Naive thymus-derived CD8-positive, alpha-beta T cell (primary cell): ENCODE data around the gene DERA. TPM values are rescaled to one million over a fixed set of nuclear protein-coding genes. Genes with fewer than 3 reads are reported as not detected.

Experiments
- ATAC-seq, 2 donors: fragments of 150-1000 bp; cut with Tn5 transposase in 1 of 2; sonication (Bioruptor Pico), chemical (Tn5 transposase) in 1 of 2; 1 replicate in 1 of 2; 2 replicates in 1 of 2; pipeline ENCODE4 v1.10.0; 2021; ENCODE audit warnings: mild to moderate bottlenecking in 2 of 2, moderate library complexity in 2 of 2
- POLR2A ChIA-PET: fragments of 350-600 bp; sonication (Branson Sonifier 250); formaldehyde crosslinking; loops from one replicate; lab custom pipeline; 2021; ENCODE audit warnings: antibody characterized with exemption; lab: Charles Lee
- DNase-seq, 10 donors: peaks; one replicate each; pipeline versions ENCODE4 v3.0.0 to v3.0.0-alpha.2; 2020 to 2022
- H3K27ac Mint-ChIP-seq, 10 donors: one replicate each; pipeline ENCODE4 v1.8.0; 2020 to 2022; ENCODE audit warnings: mild to moderate bottlenecking in 10 of 10, mixed read lengths in 10 of 10, moderate library complexity in 4 of 10, inconsistent platforms in 1 of 10
- H3K27me3 Mint-ChIP-seq, 5 donors: one replicate each; pipeline ENCODE4 v1.8.0; 2021 to 2022; ENCODE audit warnings: mixed read lengths in 5 of 5
- H3K36me3 Mint-ChIP-seq, 3 donors: one replicate each; pipeline ENCODE4 v1.8.0; 2020 to 2022; ENCODE audit warnings: mixed read lengths in 3 of 3, mild to moderate bottlenecking in 2 of 3, inconsistent platforms in 1 of 3
- H3K4me1 Mint-ChIP-seq, 4 donors: one replicate each; pipeline ENCODE4 v1.8.0; 2021 to 2022; ENCODE audit warnings: mixed read lengths in 4 of 4
- H3K4me3 Mint-ChIP-seq, 10 donors: one replicate each; pipeline ENCODE4 v1.8.0; 2020 to 2022; ENCODE audit warnings: mild to moderate bottlenecking in 10 of 10, mixed read lengths in 10 of 10, moderate library complexity in 6 of 10, inconsistent platforms in 1 of 10
- H3K9me3 Mint-ChIP-seq, 9 donors: one replicate each; pipeline ENCODE4 v1.8.0; 2020 to 2022; ENCODE audit warnings: mixed read lengths in 9 of 9, mild to moderate bottlenecking in 3 of 9, inconsistent platforms in 1 of 9, moderate library complexity in 1 of 9
- polyA plus RNA-seq, 3 donors: library from polyadenylated mRNA; unstranded; fragments of 300-500 nt; fragmentation: Illumina TruSeq; gene quantifications; one replicate each; pipeline ENCODE4 v1.2.3, GENCODE V29; 2021
- total RNA-seq, 8 experiments: library from RNA in 2 of 8; stranded (reverse) in 2 of 8; gene quantifications; one replicate each; pipeline ENCODE4 v1.2.3 and lab custom pipeline; 2021 to 2026

Gene DERA
- total and polyA plus RNA-seq, 5 experiments from 2014 or later, result 12.4 to 28.5 (median 22.8) TPM

GRCh38 chr12:15882118-15882971 lies 28.8 kb upstream of the DERA start, which contains the start of gene STRAP:
Gene STRAP, plus strand, starts transcription at chr12:15882387. Its CDS starts 321 bp downstream, at chr12:15882708.
- ATAC-seq (peak; percentile 93 to 96), DNase-seq (peak; percentile 87 to 98 (median 96))
- Mint-ChIP-seq H3K9me3 (peaks cover 0 to 5% (median 0%) of the 10 kb centered on the region in 9 donors), H3K27me3 (no peaks in the 10 kb centered on the region), H3K4me3 (peak within 1 kb of the TSS; percentile 95 to 100 (median 98)), H3K4me1 (peaks cover 32 to 58% (median 56%) of the 10 kb centered on the region in 4 donors), H3K27ac (peak within 1 kb of the TSS; percentile 95 to 100 (median 100)), H3K36me3 (peaks cover 0 to 36% (median 8%) of the 10 kb centered on the region in 3 donors)
- POLR2A ChIA-PET, result interaction anchor here (1.0 to 2.7 kb wide), 3 partner anchors 12 to 1113 kb away, joined by 3 to 10 read pairs (median 3); partner anchors contain the start of gene DERA

GRCh38 chr12:15883536-15883935 lies 27.6 kb upstream of the DERA start:
- DNase-seq, result no peak
- Mint-ChIP-seq H3K4me1 (peaks cover 36 to 70% (median 68%) of the 10 kb centered on the region in 4 donors), H3K36me3 (peaks cover 0 to 45% (median 6%) of the 10 kb centered on the region in 3 donors), H3K9me3 (no peaks in the 10 kb centered on the region), H3K27ac (peak overlapping the region; percentile 83 to 100 (median 100)), H3K4me3 (peak overlapping the region; percentile 95 to 100 (median 98)), H3K27me3 (no peaks in the 10 kb centered on the region)
- POLR2A ChIA-PET, result interaction anchor here (1.5 to 2.7 kb wide), 2 partner anchors 27 to 1114 kb away, joined by 3 to 10 read pairs; partner anchors contain the start of gene DERA
- ATAC-seq, result no peak

GRCh38 chr12:15886372-15887042 lies 24.6 kb upstream of the DERA start:
- H3K36me3 Mint-ChIP-seq, result peaks cover 5 to 67% (median 6%) of the 10 kb centered on the region in 3 donors
- peak overlapping the region in 3 of 10 donors; percentile 12 to 40 (median 36) for H3K4me3 Mint-ChIP-seq
- no peaks in the 10 kb centered on the region for H3K27me3 Mint-ChIP-seq

GRCh38 chr12:15887043-15887817 lies 23.9 kb upstream of the DERA start:
- no peaks in the 10 kb centered on the region for H3K9me3 Mint-ChIP-seq
- no peaks in the 10 kb centered on the region for H3K27me3 Mint-ChIP-seq
- H3K4me1 Mint-ChIP-seq, result peaks cover 31 to 66% (median 61%) of the 10 kb centered on the region in 4 donors
- H3K36me3 Mint-ChIP-seq, result peaks cover 5 to 73% (median 6%) of the 10 kb centered on the region in 3 donors
- POLR2A ChIA-PET, result no interaction called here
- peak overlapping the region in 3 of 10 donors; percentile 9 to 60 (median 49) for H3K27ac Mint-ChIP-seq
- H3K4me3 Mint-ChIP-seq, result peak overlapping the region in 2 of 10 donors; percentile 5 to 8
- no peak for ATAC-seq
- no peak for DNase-seq

More at GRCh38 chr12:15886372-15887042, 24.6 kb upstream of the DERA start:
- Mint-ChIP-seq H3K9me3 (no peaks in the 10 kb centered on the region), H3K27ac (peak overlapping the region in 2 of 10 donors; percentile 11 to 46), H3K4me1 (peaks cover 35 to 74% (median 67%) of the 10 kb centered on the region in 4 donors)
- DNase-seq (no peak), ATAC-seq (no peak)
- POLR2A ChIA-PET, result no interaction called here

GRCh38 chr12:15892645-15893259 lies 18.4 kb upstream of the DERA start:
- no peaks in the 10 kb centered on the region for H3K27me3 Mint-ChIP-seq
- ATAC-seq (no peak), DNase-seq (no peak)
- peaks cover 5 to 76% (median 7%) of the 10 kb centered on the region in 3 donors for H3K36me3 Mint-ChIP-seq
- H3K27ac Mint-ChIP-seq, result no peak overlapping the region
- POLR2A ChIA-PET, result no interaction called here
- no peaks in the 10 kb centered on the region for H3K9me3 Mint-ChIP-seq
- no peak overlapping the region for H3K4me3 Mint-ChIP-seq
- H3K4me1 Mint-ChIP-seq, result peaks cover 6 to 20% (median 13%) of the 10 kb centered on the region in 4 donors

- DNase-seq, result no peak
- Mint-ChIP-seq H3K27me3 (no peaks in the 10 kb centered on the region), H3K4me1 (peaks cover 2 to 15% (median 8%) of the 10 kb centered on the region in 4 donors), H3K4me3 (no peak overlapping the region), H3K27ac (no peak overlapping the region), H3K36me3 (peaks cover 5 to 76% (median 7%) of the 10 kb centered on the region in 3 donors), H3K9me3 (no peaks in the 10 kb centered on the region)
- POLR2A ChIA-PET, result no interaction called here
- no peak for ATAC-seq
Observed at GRCh38 chr12:15893260-15893659, 17.9 kb upstream of the DERA start.

GRCh38 chr12:15896867-15897266 lies 14.3 kb upstream of the DERA start:
- no peak for ATAC-seq
- Mint-ChIP-seq H3K27ac (peak overlapping the region in 3 of 10 donors; percentile 2 to 84 (median 12)), H3K36me3 (peaks cover 0 to 77% (median 18%) of the 10 kb centered on the region in 3 donors), H3K4me1 (peaks cover 0 to 7% (median 2%) of the 10 kb centered on the region in 4 donors), H3K4me3 (no peak overlapping the region), H3K9me3 (no peaks in the 10 kb centered on the region), H3K27me3 (no peaks in the 10 kb centered on the region)
- POLR2A ChIA-PET, result interaction anchor here (1.0 kb wide), 1 partner anchor 13 kb away, joined by 4 read pairs; no protein-coding TSS in a partner anchor
- no peak for DNase-seq

GRCh38 chr12:15897433-15897832 lies 13.7 kb upstream of the DERA start:
- POLR2A ChIA-PET, result interaction anchor here (1.0 kb wide), 1 partner anchor 13 kb away, joined by 4 read pairs; no protein-coding TSS in a partner anchor
- ATAC-seq, result no peak
- H3K36me3 Mint-ChIP-seq, result peaks cover 0 to 80% (median 18%) of the 10 kb centered on the region in 3 donors
- no peaks in the 10 kb centered on the region for H3K27me3 Mint-ChIP-seq
- H3K4me3 Mint-ChIP-seq, result no peak overlapping the region
- H3K27ac Mint-ChIP-seq, result no peak overlapping the region
- DNase-seq, result no peak
- no peaks in the 10 kb centered on the region for H3K9me3 Mint-ChIP-seq
- peaks cover 0 to 6% (median 2%) of the 10 kb centered on the region in 4 donors for H3K4me1 Mint-ChIP-seq

GRCh38 chr12:15899282-15899870 lies 11.8 kb upstream of the DERA start:
- Mint-ChIP-seq H3K4me3 (no peak overlapping the region), H3K27ac (peak overlapping the region in 8 of 10 donors; percentile 12 to 80 (median 57)), H3K36me3 (peaks cover 0 to 85% (median 15%) of the 10 kb centered on the region in 3 donors), H3K9me3 (no peaks in the 10 kb centered on the region), H3K27me3 (no peaks in the 10 kb centered on the region), H3K4me1 (peaks cover 0 to 6% (median 2%) of the 10 kb centered on the region in 4 donors)
- DNase-seq (peak in 3 of 10 donors; percentile 35 to 45 (median 35)), ATAC-seq (peak; percentile 50 to 57)
- POLR2A ChIA-PET, result no interaction called here

GRCh38 chr12:15904378-15904920 lies 6.7 kb upstream of the DERA start:
- POLR2A ChIA-PET, result no interaction called here
- no peak for DNase-seq
- Mint-ChIP-seq H3K27me3 (no peaks in the 10 kb centered on the region), H3K4me3 (no peak overlapping the region), H3K4me1 (peaks cover 0 to under 1% (median under 1%) of the 10 kb centered on the region in 4 donors), H3K36me3 (peaks cover 0 to 48% (median 11%) of the 10 kb centered on the region in 3 donors), H3K9me3 (no peaks in the 10 kb centered on the region), H3K27ac (peak overlapping the region in 5 of 10 donors; percentile 9 to 64 (median 12))
- no peak for ATAC-seq

GRCh38 chr12:15910468-15910863 lies 666 bp upstream of the DERA start:
- H3K36me3 Mint-ChIP-seq, result no peaks in the 10 kb centered on the region
- no peaks in the 10 kb centered on the region for H3K9me3 Mint-ChIP-seq
- H3K4me3 Mint-ChIP-seq, result peak overlapping the region; percentile 58 to 95 (median 88)
- H3K27me3 Mint-ChIP-seq, result no peaks in the 10 kb centered on the region
- ATAC-seq (no peak), DNase-seq (no peak)
- peak overlapping the region in 9 of 10 donors; percentile 60 to 94 (median 88) for H3K27ac Mint-ChIP-seq
- H3K4me1 Mint-ChIP-seq, result peaks cover 9 to 23% (median 18%) of the 10 kb centered on the region in 4 donors
- POLR2A ChIA-PET, result interaction anchor here (0.7 to 2.7 kb wide), 6 partner anchors 9 to 376 kb away, joined by 3 to 10 read pairs (median 4); partner anchors contain the start of genes EPS8 and STRAP
